GM10266 (cell line): Measurements from ENCODE around the gene KIF6.

Experiments used
- DNase-seq: peaks from one replicate; pipeline ENCODE4 v3.0.0; 2012; ENCODE audit errors: extremely low spot score
- TF ChIP-seq, protein P1 (sequence below): IDR thresholded peaks from 2 replicates; pipeline ENCODE4 v1.5.1; 2012; ENCODE audit warnings: mild to moderate bottlenecking, low read depth; ENCODE audit not compliant: control insufficient read depth, insufficient read depth; ENCODE audit errors: missing control alignments

The KIF6 gene

DNA sequence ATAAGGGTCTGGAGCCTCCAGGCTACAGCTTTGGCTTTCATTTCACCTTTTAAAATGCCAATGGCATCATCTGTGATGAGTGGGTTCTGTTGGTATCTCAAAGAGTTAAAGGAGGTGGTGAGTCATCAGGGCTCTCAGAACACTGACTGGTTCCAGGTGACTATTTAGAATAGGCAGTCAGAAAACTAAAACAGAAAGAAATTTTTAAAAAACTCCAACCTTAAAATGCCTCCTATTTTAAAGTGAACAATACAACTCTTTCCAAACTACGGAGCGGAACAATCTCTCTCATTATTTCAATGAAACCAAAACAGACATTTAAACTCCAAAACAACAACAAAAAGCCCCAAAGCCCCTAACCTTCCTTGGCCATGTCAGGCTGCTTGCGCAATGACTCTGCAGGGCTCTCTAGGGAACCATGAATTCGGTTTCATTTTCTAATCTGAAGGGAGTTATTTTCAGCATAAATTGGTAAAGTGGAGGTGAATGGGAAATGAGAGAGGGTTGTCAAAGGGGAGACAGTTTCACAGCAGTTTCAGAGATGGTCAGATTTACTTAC is 194.9 kb downstream of the KIF6 start:
- DNase-seq = peak; percentile 72
- TF ChIP-seq, protein P1, sequence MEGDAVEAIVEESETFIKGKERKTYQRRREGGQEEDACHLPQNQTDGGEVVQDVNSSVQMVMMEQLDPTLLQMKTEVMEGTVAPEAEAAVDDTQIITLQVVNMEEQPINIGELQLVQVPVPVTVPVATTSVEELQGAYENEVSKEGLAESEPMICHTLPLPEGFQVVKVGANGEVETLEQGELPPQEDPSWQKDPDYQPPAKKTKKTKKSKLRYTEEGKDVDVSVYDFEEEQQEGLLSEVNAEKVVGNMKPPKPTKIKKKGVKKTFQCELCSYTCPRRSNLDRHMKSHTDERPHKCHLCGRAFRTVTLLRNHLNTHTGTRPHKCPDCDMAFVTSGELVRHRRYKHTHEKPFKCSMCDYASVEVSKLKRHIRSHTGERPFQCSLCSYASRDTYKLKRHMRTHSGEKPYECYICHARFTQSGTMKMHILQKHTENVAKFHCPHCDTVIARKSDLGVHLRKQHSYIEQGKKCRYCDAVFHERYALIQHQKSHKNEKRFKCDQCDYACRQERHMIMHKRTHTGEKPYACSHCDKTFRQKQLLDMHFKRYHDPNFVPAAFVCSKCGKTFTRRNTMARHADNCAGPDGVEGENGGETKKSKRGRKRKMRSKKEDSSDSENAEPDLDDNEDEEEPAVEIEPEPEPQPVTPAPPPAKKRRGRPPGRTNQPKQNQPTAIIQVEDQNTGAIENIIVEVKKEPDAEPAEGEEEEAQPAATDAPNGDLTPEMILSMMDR = no peak

DNA sequence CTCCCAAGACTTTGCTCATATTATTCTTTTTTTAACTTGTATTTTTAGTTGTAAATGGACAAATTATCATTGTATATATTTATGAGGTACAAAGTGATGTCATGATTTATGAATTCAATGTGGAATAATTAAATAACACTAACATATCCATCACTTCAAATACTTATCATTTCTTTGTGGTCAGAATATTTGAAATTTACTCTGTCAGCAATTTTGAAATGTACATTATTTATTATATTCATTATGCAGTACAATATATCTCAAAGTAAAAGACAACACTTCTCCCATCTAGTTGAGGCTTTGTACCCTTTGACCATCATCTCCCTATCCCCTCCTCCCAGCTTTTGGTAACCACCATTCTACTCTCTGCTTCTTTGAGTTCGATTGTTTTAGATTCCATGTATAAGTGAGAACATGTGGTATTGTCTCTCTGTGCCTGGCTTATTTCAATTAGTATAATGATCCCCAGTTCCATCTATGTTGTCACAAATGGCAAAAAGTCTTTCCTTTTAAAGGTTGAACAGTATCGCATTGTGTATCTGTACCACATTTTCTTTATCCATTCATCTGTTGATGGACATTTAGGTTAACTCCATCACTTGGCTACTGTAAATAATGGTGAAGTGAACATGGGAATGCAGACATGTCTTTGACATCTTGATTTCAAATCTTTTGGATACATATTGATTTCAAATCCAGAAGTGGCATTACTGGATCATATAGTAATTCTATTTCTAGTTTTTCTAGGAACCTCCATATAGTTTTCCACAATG is 197.2 kb downstream of the KIF6 start:
- TF ChIP-seq, protein P1 = no peak
- no peak for DNase-seq

- TF ChIP-seq, protein P1 = no peak
- DNase-seq = no peak
These were observed 201.2 kb downstream of the KIF6 start for GRCh38 chr6:39524007-39524406.

GRCh38 chr6:39521958-39522357 is 203.2 kb downstream of the KIF6 start:
- DNase-seq = no peak

GRCh38 chr6:39520916-39521315 is 204.3 kb downstream of the KIF6 start:
- TF ChIP-seq, protein P1 = no peak
- DNase-seq = no peak

More at GRCh38 chr6:39521958-39522357, 203.2 kb downstream of the KIF6 start:
- TF ChIP-seq, protein P1 = no peak

- DNase-seq = no peak
- TF ChIP-seq, protein P1 = no peak
These were observed 204.8 kb downstream of the KIF6 start for GRCh38 chr6:39520411-39520810.

- DNase-seq = no peak
- TF ChIP-seq, protein P1 = no peak
These were observed 207.0 kb downstream of the KIF6 start for GRCh38 chr6:39518221-39518620.
